Kidney capillary endothelial cell (primary cell): Measurements from ENCODE around the gene PPP1R37.
A peak's percentile ranks its signal among the peaks of the same experiment; 100 is the strongest.

ENCODE experiments used
- DNase-seq: peaks from one replicate; pipeline ENCODE4 v3.0.0-alpha.2; 2018; ENCODE audit warnings: low spot score

PPP1R37 gene

DNA sequence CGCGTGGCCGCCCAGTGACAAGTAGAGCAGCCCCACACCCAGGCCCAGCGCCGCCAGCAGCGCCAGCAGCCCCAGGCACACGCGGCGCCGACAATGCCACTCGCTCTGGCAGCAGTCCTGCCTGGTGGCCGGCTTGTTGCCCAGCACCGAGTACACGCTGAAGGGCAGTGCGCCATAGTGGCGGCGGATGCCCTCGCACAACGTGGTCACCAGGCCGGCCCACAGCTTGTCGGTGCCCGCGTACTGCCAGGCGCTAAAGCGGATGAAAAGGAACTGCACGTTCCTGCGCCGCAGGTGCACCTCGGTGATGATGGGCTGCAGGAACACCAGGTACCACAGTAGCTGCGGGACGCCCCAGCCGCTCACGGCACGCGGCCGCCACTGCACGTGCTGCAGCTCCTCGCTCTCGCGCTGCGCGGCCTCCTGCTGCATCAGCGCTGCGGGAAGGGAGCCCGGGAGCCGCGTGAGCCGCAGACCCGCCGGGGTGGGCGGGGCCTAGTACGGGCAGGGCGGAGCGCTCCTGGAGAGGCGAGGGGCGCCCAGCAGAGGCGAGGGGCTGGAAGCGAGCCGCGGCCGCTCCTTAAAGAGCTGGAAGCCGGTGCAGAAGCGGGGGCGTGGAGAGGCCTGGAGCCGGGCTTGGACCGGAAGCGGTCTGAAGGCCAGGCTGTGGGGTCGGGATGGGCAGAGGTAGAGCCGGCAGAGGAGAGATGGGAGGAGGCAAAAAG, 60.5 kb downstream of the PPP1R37 start:
- no peak for DNase-seq

DNA sequence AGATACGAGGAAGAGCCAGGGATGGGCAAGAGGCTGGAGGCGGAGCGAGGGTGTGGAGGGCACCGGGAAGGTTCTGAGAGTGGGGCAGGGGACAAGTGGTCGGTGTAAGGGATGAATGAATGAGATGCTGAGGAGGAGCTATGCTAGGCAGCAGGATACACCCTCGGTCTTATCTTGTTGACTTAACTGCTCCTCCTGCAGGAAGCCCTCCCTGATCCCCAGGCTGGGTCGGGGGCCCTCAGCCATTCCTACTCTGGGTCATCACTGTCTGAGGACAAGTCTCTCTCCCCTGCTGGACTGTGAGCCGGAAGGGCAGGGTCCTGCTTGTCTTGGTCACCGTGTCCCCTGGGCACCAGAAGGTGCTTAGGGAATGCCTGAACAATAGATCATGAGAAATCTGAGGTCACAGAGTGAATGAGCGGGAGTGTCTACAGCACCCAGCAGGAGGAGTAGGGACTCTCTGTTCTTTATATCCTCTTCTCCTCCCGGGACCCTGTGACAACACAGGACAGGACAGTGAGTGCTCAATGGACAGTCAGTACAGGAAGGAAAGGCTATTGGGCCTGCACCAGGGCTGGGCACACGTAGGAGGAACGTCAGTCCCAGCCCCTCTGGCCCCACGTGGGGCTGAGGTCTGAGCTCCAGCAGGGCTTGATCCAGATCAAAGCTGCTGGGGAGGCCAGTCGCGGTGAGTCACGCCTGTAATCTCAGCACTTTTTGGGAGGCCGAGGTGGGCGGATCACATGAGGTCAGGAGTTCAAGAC, 61.3 kb downstream of the PPP1R37 start:
- peak; percentile 53 for DNase-seq

DNA sequence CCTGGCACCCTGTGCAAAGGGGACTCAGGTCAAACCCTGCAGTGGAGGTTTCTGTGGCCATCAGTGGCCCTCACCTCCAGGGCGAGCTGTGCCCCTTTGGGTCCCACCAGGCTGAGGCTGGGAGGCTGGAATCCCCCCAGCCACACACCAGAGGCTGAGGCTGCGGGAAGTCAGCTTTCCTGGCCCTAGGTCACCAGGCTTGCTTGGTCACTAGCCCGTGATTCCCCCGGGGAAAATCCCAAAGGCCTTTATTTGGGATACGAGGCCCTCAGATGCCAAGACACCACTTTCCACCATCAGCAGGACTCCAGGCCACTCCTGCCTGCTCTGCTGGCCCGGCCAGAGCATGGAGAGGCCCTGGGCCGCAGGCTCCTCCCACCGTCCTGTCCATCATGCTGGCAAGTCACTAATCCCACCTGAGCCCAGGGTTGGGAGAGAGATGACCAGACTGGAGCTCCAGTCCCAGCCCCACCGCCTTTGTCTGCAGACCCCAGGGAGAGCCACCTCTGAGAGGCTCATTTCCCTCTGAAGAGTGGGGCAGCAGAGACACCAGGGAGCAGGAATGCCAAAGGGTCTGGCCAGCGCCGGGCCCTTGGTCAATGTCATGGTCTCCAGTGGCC, 63.1 kb downstream of the PPP1R37 start:
- DNase-seq = no peak

DNA sequence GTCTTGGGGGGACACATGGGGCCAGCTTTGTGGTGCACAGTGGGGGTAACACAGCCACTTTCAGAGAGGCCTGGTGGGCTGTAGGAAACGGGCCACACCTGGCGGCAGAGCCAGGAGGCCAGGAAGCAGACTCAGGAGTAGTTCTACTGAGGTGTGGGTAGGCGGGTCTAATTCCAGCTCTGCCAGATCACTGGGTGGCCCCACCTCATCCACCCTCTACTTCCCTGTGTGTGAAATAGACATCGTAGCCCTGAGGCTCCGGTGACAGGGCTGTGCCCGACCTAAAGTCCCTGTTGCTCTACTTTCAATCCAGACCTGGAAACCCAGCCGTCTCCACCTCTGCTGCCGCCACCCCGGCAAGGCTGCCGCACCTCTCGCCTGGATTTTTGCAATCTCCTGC, 63.8 kb downstream of the PPP1R37 start:
- no peak for DNase-seq

DNA sequence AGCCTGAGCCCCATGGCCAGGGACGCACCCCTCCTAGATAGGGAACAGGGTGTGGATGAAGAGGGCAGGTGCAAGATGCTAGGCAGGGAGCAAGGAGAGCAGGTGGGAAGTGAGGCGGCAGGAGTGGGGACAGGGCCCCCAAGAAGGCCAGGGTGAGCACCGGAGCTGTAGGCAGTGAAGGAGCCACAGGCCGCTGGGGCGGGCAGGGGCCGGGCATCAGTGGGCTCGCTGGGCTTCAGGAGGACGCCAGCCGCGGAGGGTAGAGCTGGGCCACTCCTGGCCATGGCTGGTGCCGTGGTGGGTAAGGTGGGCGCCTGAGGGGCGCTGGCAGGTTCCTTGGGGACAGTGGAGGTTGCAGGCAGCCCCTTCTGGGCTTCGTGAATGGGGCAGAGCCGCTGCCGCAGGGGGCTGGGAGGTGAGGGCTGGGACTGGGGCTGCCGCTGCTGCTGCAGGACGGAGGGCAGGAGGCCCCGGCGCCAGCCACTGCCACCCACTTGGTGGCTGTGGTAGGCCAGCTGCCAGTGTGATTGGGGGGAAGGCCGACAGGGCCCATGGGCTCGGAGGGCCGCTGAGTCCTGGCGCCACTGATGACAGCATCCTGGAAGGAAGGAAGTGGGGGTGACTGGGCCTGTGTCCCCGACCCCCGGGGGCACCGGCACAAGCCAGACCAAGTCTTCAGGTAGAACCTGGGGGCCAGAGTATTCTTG, 65.7 kb downstream of the PPP1R37 start:
- DNase-seq = peak; percentile 56

DNA sequence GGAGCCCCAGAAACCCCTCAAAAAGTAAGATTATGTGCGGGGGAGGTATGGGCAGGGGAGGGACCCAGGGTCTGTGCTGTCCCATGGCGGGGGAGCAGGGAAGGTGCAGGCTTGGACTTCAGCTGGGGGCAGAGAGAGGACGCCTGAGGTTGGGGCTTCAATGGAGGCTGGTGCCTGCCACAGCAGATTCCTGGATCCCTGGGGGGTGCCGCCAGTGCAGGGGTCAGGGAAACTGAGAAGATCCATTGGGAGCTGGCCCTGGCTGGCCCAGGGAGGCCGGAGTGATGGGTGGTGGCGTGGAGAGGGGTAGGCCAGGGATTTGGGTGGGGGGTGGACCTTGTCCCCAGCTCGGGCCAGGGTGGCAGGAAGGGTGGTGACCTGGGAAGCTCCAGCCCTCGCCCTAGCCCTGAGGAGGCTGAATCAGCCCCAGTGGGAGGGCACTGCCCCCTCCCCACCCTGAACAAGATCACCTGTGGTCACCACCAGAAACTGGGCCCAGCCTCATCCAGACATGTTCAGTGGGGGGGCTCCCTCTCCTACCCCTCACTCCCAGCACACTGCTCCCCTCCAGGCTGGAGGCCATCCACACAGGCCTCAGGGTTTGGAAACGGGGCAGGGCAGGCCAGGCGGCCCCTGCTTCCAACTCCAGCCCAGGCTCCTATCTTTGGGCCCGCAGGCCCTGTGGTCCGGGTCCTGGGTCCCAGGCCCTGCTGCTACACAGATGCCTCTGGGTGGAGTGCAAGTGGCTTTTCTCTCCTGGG, 66.4 kb downstream of the PPP1R37 start:
- DNase-seq = no peak

DNA sequence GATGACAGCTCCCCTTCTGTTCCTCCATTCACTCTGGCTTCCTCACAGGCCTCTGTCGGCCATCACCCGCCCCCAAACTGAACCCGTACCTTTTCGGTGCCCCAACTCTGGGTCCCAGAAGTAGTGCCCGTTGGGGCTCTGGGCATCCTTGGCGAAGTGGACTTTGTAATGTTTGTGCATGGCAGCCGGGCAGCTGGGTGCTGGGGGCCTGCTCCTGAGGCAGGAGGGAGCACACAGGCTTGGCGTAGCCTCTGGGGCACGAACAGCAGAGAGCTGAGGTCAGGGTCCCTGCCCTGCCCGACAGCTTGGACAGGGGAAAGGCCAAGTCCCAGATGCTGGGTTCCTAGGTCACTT, 67.0 kb downstream of the PPP1R37 start:
- no peak for DNase-seq

DNA sequence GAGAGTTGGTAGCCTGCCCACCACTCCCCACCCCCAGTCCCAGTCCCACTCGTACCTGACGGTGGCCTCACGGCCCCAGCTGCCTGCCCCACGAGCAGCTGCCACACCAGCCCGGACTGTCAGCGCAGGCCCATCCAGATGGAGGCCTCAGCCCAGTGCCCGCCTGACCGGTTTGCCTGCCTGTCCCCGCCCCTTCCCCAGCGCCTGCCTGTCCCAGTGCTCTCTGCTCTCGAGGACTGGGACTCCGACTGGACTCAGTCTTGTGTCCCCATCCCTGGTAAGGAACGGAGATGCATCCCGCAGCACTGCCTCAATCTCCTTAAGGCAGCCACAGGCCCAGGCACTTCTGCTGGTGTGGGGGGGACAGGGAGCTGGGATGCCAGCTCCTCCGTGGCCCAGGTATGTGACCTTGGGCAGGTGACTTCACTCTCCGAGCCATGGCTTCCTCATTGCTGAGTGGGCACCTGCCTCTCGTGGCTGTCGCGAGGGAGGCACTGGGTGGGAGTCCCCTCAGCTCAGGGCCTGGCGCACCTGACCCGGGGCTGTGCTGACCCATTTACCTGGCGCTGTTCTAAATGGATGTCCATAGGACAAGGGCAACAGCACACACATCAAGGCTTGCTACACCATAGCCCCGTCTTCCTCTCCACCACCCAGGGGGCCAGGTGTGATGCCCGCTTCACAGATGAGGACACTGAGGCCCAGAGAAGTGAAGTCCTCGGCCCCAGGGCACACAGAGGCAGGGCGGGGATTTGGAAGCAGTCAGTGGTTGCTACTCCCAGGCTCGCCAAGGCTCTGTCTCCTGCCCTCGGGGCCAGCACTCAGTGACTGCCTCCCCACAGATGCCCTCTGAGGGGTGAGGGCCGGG, 68.1 kb downstream of the PPP1R37 start, which contains the start of gene NKPD1:
TSS of gene NKPD1 (minus strand) at position 113 of the 868 bp plus-strand sequence. CDS start 832 bp downstream, outside the sequence.
- DNase-seq = no peak

DNA sequence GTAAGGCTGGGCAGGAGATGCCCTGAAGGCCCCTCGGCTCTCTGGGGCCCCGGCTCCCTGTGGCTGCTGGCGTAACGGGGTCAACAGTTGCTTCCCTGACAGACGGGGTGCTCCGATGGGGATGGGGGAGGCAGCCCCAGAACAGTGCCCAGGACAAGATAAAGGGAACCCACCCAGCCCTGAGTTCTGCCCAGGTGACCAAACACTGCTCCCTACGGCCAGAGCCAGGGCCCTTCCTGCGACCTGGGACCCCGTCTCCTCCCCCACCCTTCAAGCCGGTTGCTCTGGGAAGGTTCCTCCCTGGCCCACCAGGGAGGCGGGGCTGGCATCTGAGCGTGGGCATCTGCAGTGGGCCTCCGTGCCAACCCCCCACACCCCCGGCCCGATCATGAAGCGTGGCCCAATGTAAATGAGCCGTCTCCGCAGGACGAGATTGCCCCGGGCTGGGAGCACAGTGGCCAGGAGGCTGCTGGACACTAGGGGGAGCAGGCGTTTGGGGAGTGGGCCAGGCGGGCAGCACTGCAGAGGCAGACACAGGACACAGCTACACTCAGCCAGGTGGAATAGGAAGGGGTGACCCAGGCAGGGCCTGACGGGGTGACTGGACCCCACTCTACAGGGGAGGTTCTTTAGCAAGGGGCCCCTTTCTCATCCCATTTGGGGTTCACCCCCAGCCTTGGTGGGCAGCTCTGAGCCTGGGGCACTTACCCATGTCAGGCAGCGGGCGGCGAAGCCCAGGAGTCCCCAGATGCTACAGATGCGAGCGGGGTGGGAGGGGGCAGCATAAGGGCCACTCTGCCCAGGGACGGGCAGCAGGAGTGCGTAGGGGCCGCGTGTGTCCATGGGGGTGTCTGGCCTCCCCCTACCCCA, 69.0 kb downstream of the PPP1R37 start:
- DNase-seq = no peak

DNA sequence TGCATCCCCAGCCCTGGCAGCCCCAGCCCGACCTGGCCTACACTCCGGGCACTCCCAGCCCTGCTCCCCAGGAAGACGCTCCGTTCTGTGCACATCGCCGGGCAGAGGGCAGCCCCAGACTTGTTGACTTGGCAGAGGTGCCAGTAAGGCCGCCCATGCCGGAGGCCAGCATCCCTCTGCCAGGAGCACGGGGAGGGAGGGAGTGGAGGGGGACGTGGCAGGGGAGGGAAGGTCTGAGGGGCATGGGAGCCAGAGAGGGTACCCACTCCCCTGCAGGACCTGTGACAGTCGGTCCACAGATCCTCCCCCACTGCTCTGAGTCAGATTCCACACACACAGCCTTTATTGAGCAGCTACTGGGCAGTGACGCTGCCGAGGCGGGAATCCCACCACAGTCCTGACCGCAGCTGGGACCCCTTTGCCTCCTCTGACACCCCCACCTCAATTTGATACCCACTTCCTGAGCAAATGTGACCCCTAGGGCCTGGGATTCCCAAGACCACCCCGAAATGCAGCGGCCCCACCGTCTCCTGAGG, 69.7 kb downstream of the PPP1R37 start:
- DNase-seq = no peak

DNA sequence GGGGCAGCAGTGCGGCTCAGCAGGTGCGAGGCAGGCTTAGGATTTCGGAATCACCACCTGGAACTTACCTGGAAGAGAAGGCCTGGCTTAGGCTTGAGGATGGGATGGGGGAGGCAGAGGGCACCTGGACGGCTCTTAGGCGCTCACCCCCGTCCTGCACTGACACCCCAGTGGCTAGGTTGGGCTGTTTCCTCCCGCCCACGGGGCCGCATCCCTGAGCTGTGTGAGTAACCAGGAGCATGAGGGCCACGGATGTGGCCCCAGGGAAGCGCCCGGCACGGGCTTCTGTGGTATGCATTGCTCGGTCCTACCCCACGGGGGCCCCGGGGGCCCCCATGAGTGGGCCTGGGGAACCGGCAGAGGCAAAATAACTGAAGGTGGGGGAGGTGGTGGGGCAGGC, 70.2 kb downstream of the PPP1R37 start:
- no peak for DNase-seq

DNA sequence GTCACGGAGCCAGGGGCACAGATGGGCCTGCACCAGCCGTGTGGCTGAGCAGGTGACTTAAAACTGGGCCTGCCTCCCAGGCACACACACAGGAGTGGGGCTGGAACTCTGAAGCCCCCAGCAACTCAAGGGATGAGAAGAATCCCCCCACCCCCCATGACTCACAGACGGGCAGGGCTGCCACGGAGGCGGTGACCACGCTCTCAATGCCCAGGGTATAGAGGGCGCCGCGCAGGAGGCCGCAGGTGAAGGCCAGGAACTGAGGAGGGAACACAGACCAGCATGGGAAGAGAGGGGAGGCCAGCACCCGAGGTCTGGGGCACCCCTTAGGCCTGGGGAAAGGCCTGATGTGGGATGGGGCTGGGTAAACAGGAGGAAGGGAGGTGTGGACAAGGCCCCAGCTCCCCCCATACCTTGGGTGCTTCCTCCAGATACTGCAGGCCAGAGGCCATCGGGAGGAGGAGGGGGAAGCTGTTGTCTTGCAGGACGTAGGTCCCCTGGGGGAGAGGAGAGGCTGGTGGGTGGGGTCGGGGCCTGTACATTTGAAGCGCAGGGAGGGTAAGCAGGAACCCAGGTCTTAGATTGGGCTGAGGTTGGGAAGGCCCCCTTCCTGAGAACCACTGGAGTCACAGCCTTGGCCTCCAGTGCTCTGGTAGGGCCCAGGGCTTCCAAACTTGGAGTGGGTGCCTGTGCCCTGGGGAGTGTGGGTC, 70.9 kb downstream of the PPP1R37 start:
- DNase-seq = no peak

DNA sequence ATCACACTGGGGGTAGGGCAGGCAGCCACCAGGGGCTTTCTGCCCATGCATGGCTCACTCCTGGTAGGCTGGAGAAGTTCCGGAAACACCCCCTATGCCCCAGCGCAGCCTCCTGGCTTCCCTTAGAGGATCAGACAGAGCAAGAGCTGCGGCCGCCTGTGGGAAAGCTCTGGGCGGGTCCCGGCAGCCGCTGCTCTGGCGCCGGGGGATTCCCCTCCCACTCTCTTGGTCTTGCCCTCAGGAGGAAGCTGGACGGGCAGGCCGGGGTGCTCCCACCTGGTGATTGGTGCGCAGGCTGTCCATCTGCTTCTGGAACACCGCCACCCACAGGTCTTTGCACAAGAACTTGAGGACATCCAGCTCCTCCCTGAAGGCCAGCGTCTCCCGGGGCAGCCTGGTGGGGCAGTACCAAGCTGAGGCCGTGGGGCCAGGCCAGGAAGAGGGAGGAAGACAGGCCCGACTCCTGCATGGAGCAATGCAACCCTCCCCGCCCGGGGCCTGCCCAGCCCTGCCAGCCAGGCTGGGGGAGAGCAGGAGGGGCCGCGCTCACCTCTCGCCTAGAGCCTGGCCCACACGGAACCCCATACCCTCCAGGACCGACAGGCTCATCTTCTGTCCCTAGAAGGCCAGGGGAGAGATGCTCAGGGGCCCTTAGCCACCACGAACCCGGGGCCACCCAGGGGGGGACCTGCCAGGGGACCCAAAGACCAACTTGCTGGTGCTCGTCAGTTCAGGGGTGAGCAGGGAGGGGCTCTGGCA, 71.8 kb downstream of the PPP1R37 start:
- peak; percentile 57 for DNase-seq

DNA sequence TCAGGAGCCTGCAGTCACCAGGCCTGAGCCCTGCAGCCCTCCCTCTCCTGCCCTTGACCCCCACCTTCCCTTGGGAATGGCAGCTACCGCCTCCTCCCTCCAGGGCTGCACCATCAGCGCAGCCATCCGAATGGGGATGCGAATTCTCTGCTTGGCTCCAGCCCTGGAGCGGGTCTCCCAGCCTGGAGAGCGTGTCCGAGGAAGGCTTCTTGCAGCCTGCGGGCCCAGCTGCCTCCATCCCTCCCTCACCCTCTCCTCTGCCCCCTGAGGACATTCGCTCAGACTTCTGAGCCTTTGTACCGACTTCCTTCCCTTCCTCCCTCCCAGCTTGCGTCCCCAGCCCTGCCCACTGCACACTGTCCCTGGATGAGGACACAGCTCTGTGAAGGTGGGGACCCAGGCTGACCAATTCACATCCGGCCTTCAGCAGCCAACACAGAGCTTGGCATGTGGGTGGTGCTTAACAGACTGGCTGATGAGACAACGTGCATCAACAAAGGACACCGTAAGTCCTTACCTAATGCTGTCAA, 73.8 kb downstream of the PPP1R37 start:
- DNase-seq = peak; percentile 46

DNA sequence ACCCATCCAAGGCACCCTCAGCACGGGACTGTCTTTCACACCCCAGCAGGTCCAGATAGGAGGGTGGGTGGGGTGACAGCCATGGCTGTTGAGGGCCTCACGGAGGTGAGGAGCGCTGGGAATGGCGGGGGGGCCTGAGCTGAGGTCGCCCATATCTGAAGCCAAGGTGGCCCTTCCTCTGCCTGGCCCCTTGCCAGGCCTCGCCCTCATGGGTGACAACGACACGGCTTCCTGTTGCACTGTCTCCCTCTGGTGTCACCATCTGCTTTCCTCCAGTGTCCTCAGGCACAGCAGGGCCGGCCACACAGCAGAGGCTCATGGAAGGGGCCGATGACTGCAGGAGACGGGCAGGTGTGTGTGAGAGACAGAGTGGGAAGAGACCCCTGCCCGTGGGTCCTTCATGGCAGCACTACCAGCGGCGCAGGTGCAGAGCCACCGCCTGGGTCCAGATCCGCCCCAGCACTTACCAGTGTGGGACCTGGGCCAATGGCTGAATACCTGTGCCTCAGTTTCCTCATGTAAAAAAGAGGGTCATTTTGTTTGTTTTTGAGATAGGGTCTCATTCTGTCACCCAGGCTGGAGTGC, 75.9 kb downstream of the PPP1R37 start:
- DNase-seq = no peak

DNA sequence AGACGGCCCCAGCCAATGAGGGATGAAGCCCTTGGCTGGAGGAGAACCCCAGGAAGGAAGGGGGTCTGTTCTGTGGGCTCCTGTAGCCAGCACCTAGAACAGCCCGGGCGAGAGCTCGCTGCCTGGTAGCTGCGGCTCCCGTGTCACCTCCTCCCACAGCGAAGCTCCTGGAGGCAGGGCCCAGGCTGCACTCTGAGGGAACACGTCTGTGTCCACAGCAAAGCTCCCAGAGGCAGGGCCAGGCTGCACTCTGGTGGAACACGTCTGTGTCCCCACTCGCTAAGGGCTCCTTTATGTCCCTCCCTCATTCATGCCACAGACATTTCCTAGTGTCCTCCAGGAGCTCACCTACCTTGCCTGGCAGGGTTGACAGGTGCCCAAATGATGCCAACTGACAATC, 76.6 kb downstream of the PPP1R37 start:
- no peak for DNase-seq
